Measurements from ENCODE around the gene HECW1.

HECW1 gene

DNA sequence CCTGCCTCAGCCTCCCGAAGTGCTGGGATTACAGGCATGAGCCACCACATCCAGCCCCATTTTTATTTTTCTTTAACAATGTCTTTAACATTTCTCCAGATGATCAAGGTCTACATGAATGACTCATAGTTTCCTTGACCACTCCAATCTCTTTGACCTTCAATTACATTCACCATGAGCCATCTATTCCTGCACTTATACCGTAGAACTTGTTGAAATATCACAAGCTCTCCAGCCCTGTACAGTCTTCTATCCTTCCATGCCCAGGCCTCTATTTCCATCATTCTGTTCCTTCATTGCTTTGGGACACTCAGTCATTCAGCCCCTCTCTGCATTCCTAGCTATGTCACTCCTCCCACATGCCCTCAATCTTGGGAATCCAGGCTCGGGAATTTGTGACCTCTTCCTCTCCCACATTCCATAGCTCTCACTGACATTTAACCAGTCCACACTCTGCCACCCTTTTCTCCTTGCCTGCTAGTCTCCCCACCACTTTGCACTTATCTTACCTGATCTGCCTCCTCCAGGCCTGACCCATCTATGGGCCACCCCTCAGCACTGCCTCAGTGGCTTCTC is 318.7 kb downstream of the HECW1 start:
- Histone ChIP-seq H3K9me3 (ENCODE audit: control insufficient read depth, low read depth, low read length) (no peaks in the 10 kb centered on the region), H3K4me3 (ENCODE audit: low read length) (no peak overlapping the region), H3K36me3 (ENCODE audit: control insufficient read depth, low read depth, low read length) (no peaks in the 10 kb centered on the region), H3K27me3 (ENCODE audit: control insufficient read depth, insufficient read depth, low read length) (no peaks in the 10 kb centered on the region), H3K9ac (ENCODE audit: low read length) (no peak overlapping the region), H3K4me1 (ENCODE audit: control insufficient read depth, low read depth, low read length) (peaks cover under 1% of the 10 kb centered on the region), H3K27ac (ENCODE audit: low read length) (no peak overlapping the region)

DNA sequence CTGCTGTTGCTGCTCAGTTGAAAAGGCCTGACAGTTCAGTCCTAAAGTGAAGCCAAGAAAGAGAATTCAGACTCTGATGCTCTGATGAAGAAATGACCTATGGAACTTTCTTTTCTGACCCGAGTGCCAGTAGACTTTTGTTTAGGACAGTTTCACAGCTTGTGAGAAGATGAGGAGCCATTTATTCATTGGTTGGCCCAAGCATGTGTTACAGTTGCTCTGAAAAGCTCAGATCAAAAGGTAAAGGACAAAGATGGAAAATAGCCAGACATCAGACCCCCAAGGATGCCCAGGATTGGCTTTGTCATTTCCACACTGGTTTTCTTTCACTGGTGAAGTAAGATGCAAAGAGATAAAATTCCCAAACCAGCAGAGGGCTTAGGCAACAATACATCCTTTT is 321.2 kb downstream of the HECW1 start:
- H3K4me1 ChIP-seq (ENCODE audit: control insufficient read depth, low read depth, low read length) = peaks cover 8% of the 10 kb centered on the region
- H3K27me3 ChIP-seq (ENCODE audit: control insufficient read depth, insufficient read depth, low read length) = no peaks in the 10 kb centered on the region
- H3K4me3 ChIP-seq (ENCODE audit: low read length) = no peak overlapping the region
- H3K27ac ChIP-seq (ENCODE audit: low read length) = no peak overlapping the region
- H3K9me3 ChIP-seq (ENCODE audit: control insufficient read depth, low read depth, low read length) = no peaks in the 10 kb centered on the region
- H3K9ac ChIP-seq (ENCODE audit: low read length) = no peak overlapping the region
- H3K36me3 ChIP-seq (ENCODE audit: control insufficient read depth, low read depth, low read length) = no peaks in the 10 kb centered on the region

DNA sequence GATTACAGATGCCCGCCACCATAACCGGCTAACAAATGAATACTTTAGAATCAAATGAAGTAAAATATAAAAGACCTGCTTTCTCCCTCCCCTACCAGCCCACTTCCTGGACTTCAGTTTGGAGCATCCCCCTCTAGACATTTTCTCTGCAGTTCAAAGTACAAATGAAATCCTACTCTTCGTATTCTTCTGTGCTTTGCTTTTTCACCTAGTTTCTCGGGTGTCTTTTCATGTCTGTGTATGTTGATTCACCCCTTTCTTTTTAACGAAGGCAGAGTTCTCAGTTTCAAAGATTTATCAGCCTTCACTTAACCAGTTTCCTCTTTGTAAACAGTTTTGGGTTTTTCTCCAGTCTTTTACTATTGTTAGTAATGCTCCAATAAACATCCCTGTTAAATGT is 324.6 kb downstream of the HECW1 start:
- no peak overlapping the region for H3K9ac ChIP-seq (ENCODE audit: low read length)
- H3K36me3 ChIP-seq (ENCODE audit: control insufficient read depth, low read depth, low read length) = no peaks in the 10 kb centered on the region

DNA sequence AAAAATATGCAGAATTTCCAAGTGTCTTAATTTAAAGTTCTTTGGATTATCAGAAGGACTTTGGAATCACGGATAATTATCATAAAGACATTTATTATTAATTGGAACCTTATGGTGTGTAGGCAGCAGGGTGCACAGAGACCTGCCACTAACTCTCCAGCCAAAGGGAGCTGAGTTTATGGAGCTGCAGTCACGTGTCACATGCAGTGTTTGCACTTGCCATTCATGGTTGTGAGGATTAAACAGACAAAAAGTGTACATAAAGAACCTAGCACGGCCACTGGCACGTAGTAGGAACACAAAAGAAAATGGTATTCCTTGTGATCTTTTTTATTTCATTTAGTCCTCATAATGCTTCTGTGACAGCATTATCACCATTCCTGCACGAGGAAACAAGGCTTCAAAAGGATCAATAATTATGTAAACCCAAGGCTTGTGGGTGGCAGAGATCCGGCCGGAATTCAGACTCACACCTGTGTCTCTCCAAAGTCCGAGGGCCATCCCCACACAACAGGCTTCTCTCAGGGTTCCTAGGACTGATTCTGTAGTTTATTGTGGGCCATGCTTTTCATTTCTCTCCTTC is 326.5 kb downstream of the HECW1 start:
- H3K27me3 ChIP-seq (ENCODE audit: control insufficient read depth, insufficient read depth, low read length) = no peaks in the 10 kb centered on the region
- no peaks in the 10 kb centered on the region for H3K9me3 ChIP-seq (ENCODE audit: control insufficient read depth, low read depth, low read length)
- no peak overlapping the region for H3K27ac ChIP-seq (ENCODE audit: low read length)
- H3K4me3 ChIP-seq (ENCODE audit: low read length) = no peak overlapping the region
- no peaks in the 10 kb centered on the region for H3K36me3 ChIP-seq (ENCODE audit: control insufficient read depth, low read depth, low read length)
- peaks cover 13% of the 10 kb centered on the region for H3K4me1 ChIP-seq (ENCODE audit: control insufficient read depth, low read depth, low read length)
- no peak overlapping the region for H3K9ac ChIP-seq (ENCODE audit: low read length)

More for the DNA sequence above, 324.6 kb downstream of the HECW1 start:
- Histone ChIP-seq H3K4me3 (ENCODE audit: low read length) (no peak overlapping the region), H3K27me3 (ENCODE audit: control insufficient read depth, insufficient read depth, low read length) (no peaks in the 10 kb centered on the region), H3K4me1 (ENCODE audit: control insufficient read depth, low read depth, low read length) (peaks cover 13% of the 10 kb centered on the region), H3K27ac (ENCODE audit: low read length) (no peak overlapping the region), H3K9me3 (ENCODE audit: control insufficient read depth, low read depth, low read length) (no peaks in the 10 kb centered on the region)

DNA sequence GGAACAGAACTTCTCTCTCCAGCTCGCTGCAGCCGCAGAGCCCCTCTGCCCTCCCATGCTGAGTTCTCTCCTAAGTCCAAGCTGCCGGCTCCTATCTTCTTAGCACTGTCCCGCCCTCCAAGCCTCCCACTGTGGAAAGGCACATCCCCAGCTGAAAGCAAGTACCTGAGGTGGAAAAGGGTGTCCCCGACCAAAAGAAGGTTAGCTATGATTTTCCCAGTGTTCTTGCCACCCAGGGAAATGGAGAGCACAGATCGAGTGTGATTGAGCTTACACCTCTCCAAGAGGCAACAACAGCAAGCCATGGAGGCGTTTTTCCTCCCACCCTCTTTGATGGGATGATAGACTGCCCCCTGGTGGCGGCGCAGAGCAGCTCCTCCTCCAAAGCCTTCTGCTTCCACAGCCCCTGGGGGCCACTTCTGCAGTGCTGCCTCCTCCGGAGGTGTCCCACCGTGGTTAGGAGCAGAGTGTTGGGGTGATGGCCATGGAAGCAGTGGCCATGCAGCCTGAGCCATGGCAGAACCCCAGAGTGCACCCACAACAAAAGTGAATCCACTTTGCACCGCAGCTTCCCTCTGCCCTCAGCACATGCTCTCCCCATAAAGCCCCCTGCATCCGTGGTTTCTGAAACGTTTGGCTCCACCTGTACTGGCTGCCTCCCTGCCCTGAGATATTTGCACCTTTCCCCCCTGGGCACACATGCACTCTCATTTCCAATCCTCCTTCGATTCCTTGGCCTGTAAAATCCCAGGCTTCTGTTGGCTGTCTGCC is 327.4 kb downstream of the HECW1 start:
- Histone ChIP-seq H3K4me1 (ENCODE audit: control insufficient read depth, low read depth, low read length) (peaks cover 13% of the 10 kb centered on the region), H3K9me3 (ENCODE audit: control insufficient read depth, low read depth, low read length) (no peaks in the 10 kb centered on the region), H3K9ac (ENCODE audit: low read length) (no peak overlapping the region), H3K4me3 (ENCODE audit: low read length) (no peak overlapping the region), H3K27ac (ENCODE audit: low read length) (no peak overlapping the region), H3K27me3 (ENCODE audit: control insufficient read depth, insufficient read depth, low read length) (no peaks in the 10 kb centered on the region), H3K36me3 (ENCODE audit: control insufficient read depth, low read depth, low read length) (no peaks in the 10 kb centered on the region)

DNA sequence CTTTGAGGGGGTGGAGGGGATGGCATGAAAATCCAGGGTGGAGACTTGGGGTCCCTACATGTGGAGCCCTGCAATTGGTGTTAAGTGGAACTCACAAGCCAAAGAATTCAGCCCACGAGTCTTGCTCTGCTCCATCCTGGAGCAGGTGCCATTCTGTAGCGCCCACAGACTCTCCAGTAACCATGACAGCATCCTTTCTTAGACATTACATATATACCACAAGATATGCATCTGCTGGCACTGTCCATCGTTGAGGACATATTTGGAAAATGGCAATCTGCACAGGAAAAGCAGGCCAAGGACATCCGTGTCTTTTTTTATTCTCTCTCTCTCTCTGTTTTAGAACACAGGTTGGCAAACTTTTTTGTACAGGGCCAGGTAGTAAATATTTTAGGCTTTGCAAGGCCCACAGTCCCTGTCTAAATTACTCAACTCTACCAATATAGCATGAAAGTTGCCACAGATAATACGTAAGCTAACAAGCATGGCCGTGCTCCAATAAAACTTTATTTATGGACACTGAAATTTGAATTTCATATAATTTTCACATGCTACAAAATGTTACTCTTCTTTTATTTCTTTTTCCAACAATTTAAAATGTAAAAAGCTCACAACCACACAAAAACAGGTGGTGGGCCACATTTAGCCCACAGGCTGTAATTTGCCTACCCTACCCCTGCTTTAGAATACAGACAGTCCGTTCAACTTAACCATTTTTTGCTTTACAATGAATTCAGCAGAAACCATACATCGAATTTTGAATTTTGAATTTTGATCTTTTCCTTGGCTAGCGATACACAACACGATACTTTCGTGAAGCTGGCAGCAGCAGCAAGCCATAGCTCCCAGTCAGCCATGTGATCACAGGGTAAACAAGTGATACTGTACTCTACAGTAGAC is 329.0 kb downstream of the HECW1 start:
- no peak overlapping the region for H3K4me3 ChIP-seq (ENCODE audit: low read length)
- H3K27me3 ChIP-seq (ENCODE audit: control insufficient read depth, insufficient read depth, low read length) = no peaks in the 10 kb centered on the region
- no peak overlapping the region for H3K9ac ChIP-seq (ENCODE audit: low read length)
- peaks cover 9% of the 10 kb centered on the region for H3K4me1 ChIP-seq (ENCODE audit: control insufficient read depth, low read depth, low read length)
- H3K27ac ChIP-seq (ENCODE audit: low read length) = no peak overlapping the region
- H3K9me3 ChIP-seq (ENCODE audit: control insufficient read depth, low read depth, low read length) = no peaks in the 10 kb centered on the region
- no peaks in the 10 kb centered on the region for H3K36me3 ChIP-seq (ENCODE audit: control insufficient read depth, low read depth, low read length)

DNA sequence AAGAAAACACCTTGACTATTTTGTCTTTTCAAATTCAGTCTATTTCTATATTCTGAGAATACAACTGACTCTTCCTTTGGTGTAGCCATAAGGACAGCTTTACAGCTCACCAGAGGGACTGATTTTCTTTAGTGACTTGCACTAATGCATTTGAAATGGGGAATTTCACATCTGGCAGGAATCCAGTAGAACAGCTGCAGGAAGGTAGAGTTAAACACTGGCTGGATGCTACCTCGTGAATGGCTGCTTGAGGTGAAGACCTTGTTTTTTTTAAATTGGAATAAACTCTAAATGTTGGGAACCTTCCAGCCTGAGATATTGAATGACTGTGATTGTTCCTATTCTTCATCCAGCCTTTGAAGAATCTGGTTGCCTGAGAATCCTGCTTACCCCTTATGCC is 330.9 kb downstream of the HECW1 start:
- peaks cover 5% of the 10 kb centered on the region for H3K4me1 ChIP-seq (ENCODE audit: control insufficient read depth, low read depth, low read length)
- no peak overlapping the region for H3K4me3 ChIP-seq (ENCODE audit: low read length)
- no peaks in the 10 kb centered on the region for H3K27me3 ChIP-seq (ENCODE audit: control insufficient read depth, insufficient read depth, low read length)
- no peak overlapping the region for H3K27ac ChIP-seq (ENCODE audit: low read length)
- H3K36me3 ChIP-seq (ENCODE audit: control insufficient read depth, low read depth, low read length) = no peaks in the 10 kb centered on the region
- H3K9me3 ChIP-seq (ENCODE audit: control insufficient read depth, low read depth, low read length) = no peaks in the 10 kb centered on the region
- H3K9ac ChIP-seq (ENCODE audit: low read length) = no peak overlapping the region

DNA sequence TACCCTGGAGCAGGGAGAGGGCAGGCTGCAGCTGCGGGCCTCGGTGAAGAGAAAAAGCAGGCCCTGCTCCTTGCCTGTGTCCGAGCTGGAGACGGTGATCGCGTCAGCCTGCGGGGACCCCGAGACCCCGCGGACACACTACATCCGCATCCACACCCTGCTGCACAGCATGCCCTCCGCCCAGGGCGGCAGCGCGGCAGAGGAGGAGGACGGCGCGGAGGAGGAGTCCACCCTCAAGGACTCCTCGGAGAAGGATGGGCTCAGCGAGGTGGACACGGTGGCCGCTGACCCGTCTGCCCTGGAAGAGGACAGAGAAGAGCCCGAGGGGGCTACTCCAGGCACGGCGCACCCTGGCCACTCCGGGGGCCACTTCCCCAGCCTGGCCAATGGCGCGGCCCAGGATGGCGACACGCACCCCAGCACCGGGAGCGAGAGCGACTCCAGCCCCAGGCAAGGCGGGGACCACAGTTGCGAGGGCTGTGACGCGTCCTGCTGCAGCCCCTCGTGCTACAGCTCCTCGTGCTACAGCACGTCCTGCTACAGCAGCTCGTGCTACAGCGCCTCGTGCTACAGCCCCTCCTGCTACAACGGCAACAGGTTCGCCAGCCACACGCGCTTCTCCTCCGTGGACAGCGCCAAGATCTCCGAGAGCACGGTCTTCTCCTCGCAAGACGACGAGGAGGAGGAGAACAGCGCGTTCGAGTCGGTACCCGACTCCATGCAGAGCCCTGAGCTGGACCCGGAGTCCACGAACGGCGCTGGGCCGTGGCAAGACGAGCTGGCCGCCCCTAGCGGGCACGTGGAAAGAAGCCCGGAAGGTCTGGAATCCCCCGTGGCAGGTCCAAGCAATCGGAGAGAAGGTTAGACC is 332.5 kb downstream of the HECW1 start:
- Histone ChIP-seq H3K9me3 (ENCODE audit: control insufficient read depth, low read depth, low read length) (no peaks in the 10 kb centered on the region), H3K9ac (ENCODE audit: low read length) (no peak overlapping the region), H3K4me1 (ENCODE audit: control insufficient read depth, low read depth, low read length) (peaks cover 11% of the 10 kb centered on the region), H3K4me3 (ENCODE audit: low read length) (no peak overlapping the region), H3K36me3 (ENCODE audit: control insufficient read depth, low read depth, low read length) (no peaks in the 10 kb centered on the region), H3K27ac (ENCODE audit: low read length) (no peak overlapping the region), H3K27me3 (ENCODE audit: control insufficient read depth, insufficient read depth, low read length) (no peaks in the 10 kb centered on the region)

DNA sequence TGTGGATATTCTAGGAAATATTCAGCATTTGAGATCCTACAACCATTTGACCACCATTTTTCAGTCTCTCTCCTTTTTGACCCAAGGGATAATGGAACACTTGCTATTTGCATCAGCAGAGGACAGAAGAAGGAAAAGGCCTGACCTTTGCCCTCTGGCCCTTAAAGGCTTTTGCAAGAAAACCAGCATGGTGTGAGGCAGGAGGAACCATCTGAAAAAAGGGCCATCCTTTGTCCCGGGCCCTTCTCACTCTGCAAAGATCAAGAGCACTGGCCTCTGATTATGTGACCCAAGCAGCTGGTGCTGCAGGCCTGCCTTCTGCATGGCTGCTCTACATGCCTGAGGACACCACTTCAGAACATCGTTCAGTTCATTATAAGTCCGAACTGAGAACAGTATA is 337.1 kb downstream of the HECW1 start:
- Histone ChIP-seq H3K9ac (ENCODE audit: low read length) (no peak overlapping the region), H3K4me3 (ENCODE audit: low read length) (no peak overlapping the region), H3K27ac (ENCODE audit: low read length) (no peak overlapping the region)

DNA sequence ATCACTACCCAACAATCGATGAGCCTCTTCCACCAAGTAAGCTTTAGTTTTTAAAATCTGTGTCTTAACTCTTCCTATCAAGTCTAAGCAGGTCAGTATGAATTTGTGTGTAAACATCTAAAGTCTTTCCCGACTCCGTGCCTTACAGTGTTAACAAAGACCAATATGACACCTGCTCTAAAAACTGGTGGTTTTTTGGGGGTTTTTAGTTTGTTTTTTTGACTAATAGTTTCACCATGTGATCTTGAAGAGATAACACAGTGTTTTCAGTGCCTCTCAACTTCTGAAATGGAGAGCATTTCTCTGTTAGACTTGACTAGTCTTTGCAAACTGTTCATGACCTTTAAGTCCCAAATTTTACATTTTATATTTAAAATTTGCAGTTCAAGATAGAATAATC is 338.4 kb downstream of the HECW1 start:
- Histone ChIP-seq H3K4me3 (ENCODE audit: low read length) (no peak overlapping the region), H3K27ac (ENCODE audit: low read length) (no peak overlapping the region), H3K27me3 (ENCODE audit: control insufficient read depth, insufficient read depth, low read length) (no peaks in the 10 kb centered on the region), H3K9ac (ENCODE audit: low read length) (no peak overlapping the region), H3K9me3 (ENCODE audit: control insufficient read depth, low read depth, low read length) (no peaks in the 10 kb centered on the region), H3K4me1 (ENCODE audit: control insufficient read depth, low read depth, low read length) (peaks cover 22% of the 10 kb centered on the region), H3K36me3 (ENCODE audit: control insufficient read depth, low read depth, low read length) (no peaks in the 10 kb centered on the region)

More for the DNA sequence above, 337.1 kb downstream of the HECW1 start:
- no peaks in the 10 kb centered on the region for H3K27me3 ChIP-seq (ENCODE audit: control insufficient read depth, insufficient read depth, low read length)
- H3K36me3 ChIP-seq (ENCODE audit: control insufficient read depth, low read depth, low read length) = no peaks in the 10 kb centered on the region
- peaks cover 18% of the 10 kb centered on the region for H3K4me1 ChIP-seq (ENCODE audit: control insufficient read depth, low read depth, low read length)
- H3K9me3 ChIP-seq (ENCODE audit: control insufficient read depth, low read depth, low read length) = no peaks in the 10 kb centered on the region

Measured in iPS-18a (cell line).